Lung (tissue), 12 donors: ENCODE measurements around the gene FAM168B. TPM values are rescaled to one million over a fixed set of nuclear protein-coding genes. Genes with fewer than 3 reads are reported as not detected.

Source experiments
- ATAC-seq: fragments of 200-7000 bp; cut with Tn5 transposase; one replicate; pipeline ENCODE4 v1.9.1; 2020; ENCODE audit warnings: moderate number of reproducible peaks; ENCODE audit not compliant: insufficient read depth, low FRiP score
- DNase-seq, 3 donors: peaks; one replicate each; pipeline ENCODE4 v3.0.0-alpha.2; 2013 to 2017
- H3K27ac ChIP-seq, 2 donors: one replicate each; pipeline ENCODE4 v1.5.1; 2013; ENCODE audit warnings: mild to moderate bottlenecking in 2 of 2, moderate library complexity in 2 of 2, control low read depth in 1 of 2, inconsistent platforms in 1 of 2, low read depth in 1 of 2, low read length in 1 of 2
- H3K27me3 ChIP-seq, 3 donors: one replicate each; pipeline ENCODE4 v1.5.1; 2013; ENCODE audit warnings: low read length in 2 of 3; ENCODE audit not compliant: control insufficient read depth in 3 of 3, insufficient read depth in 3 of 3
- H3K36me3 ChIP-seq, 4 donors: one replicate each; pipeline ENCODE4 v1.5.1; 2013; ENCODE audit warnings: low read length in 4 of 4, mild to moderate bottlenecking in 1 of 4, moderate library complexity in 1 of 4; ENCODE audit not compliant: control insufficient read depth in 4 of 4, insufficient read depth in 4 of 4
- H3K4me1 ChIP-seq, 5 donors: one replicate each; pipeline ENCODE4 v1.5.1; 2013; ENCODE audit warnings: low read length in 5 of 5, mild to moderate bottlenecking in 2 of 5, moderate library complexity in 1 of 5; ENCODE audit not compliant: control insufficient read depth in 5 of 5, insufficient read depth in 5 of 5
- H3K4me3 ChIP-seq: one replicate; pipeline ENCODE4 v1.5.1; 2013; ENCODE audit warnings: mild to moderate bottlenecking, control low read depth, moderate library complexity
- H3K9ac ChIP-seq, 2 donors: one replicate each; pipeline ENCODE4 v1.5.1; 2013; ENCODE audit warnings: low read length in 2 of 2, control low read depth in 1 of 2; ENCODE audit not compliant: insufficient read depth in 1 of 2
- H3K9me3 ChIP-seq, 4 donors: one replicate each; pipeline ENCODE4 v1.5.1; 2013; ENCODE audit warnings: low read length in 3 of 4, mild to moderate bottlenecking in 1 of 4, moderate library complexity in 1 of 4; ENCODE audit not compliant: control insufficient read depth in 4 of 4, insufficient read depth in 3 of 4
- CTCF ChIP-seq: IDR thresholded peaks from 2 replicates; pipeline ENCODE4 v1.5.1; 2012; ENCODE audit warnings: mild to moderate bottlenecking; ENCODE audit errors: control extremely low read depth, extremely low read depth
- WGBS, 2 donors: extraction: QIAGEN DNeasy Blood & Tissue Kit; methylation state at CpG; one replicate each; pipeline ENCODE4 v1.1.7; 2013; 5-methylcytosine and 5-hydroxymethylcytosine counted together
- polyA plus RNA-seq, 2 donors: library from polyadenylated mRNA; stranded (reverse); fragments of 200-250 nt; gene quantifications; one replicate each; pipeline ENCODE4 v1.2.1, GENCODE V29; 2013
- total RNA-seq, 2 donors: library from RNA; depleted of rRNA in 1 of 2; stranded (reverse); fragments of >200 nt in 1 of 2; gene quantifications; one replicate each; pipeline ENCODE4 v1.2.1, GENCODE V29; 2014 to 2021
- donor health status: control.
- donor health status: control.
- donor health status: Bipolar disorder and iron deficiency.
- donor health status: healthy.
- donor health status: DM: yes; HTN: yes; CAD: no.

Gene FAM168B
- total and polyA plus RNA-seq, 4 donors = 20.4 to 79.7 (median 40.1) TPM

- Histone ChIP-seq H3K27me3 (peaks cover 8 to 56% (median 30%) of the 10 kb centered on the region in 3 donors), H3K27ac (no peak overlapping the region)
- 68 to 83% methylated on average over 9 to 10 of the region's 10 CpGs for WGBS, 2 donors
Measured at GRCh38 chr2:131035826-131036231, 57.4 kb downstream of the FAM168B start.

DNA sequence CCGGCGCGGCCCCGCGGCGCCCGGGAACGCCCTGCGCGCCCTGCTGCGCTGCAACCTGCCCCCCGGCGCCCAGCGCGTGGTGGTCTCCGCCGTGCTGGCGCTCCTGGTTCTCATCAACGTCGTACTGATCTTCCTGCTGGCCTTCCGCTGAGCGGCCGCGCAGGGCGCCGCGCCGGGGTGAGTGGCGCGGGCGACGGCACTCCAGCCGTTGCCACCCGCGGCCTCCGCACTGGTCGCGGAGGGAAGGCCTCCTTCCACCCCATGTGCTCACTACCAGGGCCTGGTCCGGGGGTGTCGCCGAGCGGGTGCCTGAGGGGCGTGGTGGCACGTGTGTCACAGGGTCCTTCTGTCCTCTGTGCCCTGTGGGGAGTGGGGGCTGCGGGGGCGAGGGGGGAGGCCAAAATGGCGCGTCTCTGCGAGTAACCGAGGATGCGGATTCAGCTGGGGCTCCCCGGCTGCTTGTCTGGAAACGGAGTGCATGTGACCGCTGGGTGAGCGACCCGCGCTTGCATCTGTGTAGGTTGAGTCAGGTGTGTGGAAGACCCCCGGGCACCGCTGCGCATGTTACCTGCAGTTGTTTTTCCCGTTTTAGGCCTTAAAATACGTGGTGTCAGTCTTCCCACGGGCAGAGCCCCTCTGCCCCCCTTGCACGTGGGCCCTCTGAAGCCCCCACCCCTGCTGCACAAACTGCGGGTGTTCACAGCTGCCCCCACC is 58.0 kb downstream of the FAM168B start:
- Histone ChIP-seq H3K27me3 (peaks cover 8 to 51% (median 27%) of the 10 kb centered on the region in 3 donors), H3K27ac (no peak overlapping the region), H3K36me3 (no peaks in the 10 kb centered on the region), H3K9me3 (peaks cover 0 to 3% (median 0%) of the 10 kb centered on the region in 4 donors), H3K4me1 (peaks cover 0 to 12% (median under 1%) of the 10 kb centered on the region in 5 donors), H3K9ac (no peak overlapping the region), H3K4me3 (no peak overlapping the region)
- no peak for TF ChIP-seq CTCF
- DNase-seq (no peak), ATAC-seq (no peak)
- 7 to 12% methylated on average over 57 to 65 of the region's 65 CpGs for WGBS, 2 donors

More at GRCh38 chr2:131035826-131036231, 57.4 kb downstream of the FAM168B start:
- no peak overlapping the region for H3K4me3 ChIP-seq
- H3K9me3 ChIP-seq = peaks cover 0 to 3% (median 0%) of the 10 kb centered on the region in 4 donors
- no peak overlapping the region for H3K9ac ChIP-seq
- ATAC-seq (no peak), DNase-seq (no peak)
- no peak for TF ChIP-seq CTCF
- no peaks in the 10 kb centered on the region for H3K36me3 ChIP-seq
- H3K4me1 ChIP-seq = peaks cover 0 to 15% (median 2%) of the 10 kb centered on the region in 5 donors

DNA sequence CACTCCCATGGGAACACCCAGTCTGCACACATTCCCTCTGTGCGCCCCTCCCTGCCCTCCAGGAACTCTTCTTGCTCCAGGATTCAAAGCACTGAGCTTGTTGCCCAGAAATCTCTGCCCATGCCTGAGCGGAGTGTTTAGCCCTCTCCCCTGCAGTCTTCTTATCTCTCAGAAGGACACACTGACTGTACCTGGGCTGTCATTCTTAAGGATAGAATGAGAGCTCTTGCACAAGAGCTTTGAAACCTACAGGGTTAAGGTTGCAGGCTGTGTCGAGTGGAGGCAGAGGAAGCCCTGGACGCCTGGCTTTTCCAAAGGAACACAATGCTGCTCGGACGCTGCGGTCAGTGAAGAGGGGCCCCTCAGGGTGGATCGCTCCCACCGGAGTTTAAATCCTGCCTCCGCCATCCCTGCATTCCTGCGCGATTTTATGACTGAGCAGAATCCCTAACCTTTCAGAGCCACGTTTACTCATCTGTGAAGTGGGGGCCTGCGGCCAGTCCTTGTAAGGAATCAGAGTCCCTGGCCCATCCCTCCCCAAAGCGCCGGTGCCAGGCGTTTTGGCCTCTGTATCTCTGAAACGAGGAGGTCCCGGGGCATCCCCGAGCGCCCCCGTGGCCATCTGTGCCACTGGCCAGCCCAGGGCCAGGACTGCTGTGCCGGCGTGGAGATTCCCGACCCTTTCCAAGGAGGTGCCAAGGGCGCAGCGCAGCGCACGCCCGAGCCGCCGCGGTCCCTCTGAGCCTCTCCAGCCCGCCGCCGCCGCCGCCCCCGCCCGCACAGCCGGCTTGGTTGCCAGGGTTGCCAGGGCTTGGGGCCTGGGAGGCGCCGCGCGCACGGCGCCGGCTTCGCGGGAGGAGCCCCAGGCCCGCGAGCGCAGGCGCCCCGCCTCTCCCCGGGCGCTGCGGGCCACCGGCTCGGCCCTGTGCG is 58.9 kb downstream of the FAM168B start:
- Histone ChIP-seq H3K27me3 (peaks cover 8 to 44% (median 23%) of the 10 kb centered on the region in 3 donors), H3K27ac (no peak overlapping the region), H3K4me1 (peaks cover 0 to 6% (median 0%) of the 10 kb centered on the region in 5 donors), H3K9me3 (peaks cover 0 to 2% (median 0%) of the 10 kb centered on the region in 4 donors), H3K4me3 (no peak overlapping the region), H3K9ac (no peak overlapping the region), H3K36me3 (no peaks in the 10 kb centered on the region)
- DNase-seq = peak in 2 of 3 donors; percentile 46 to 50
- no peak for TF ChIP-seq CTCF
- 3 to 8% methylated on average over 40 to 61 of the region's 61 CpGs for WGBS, 2 donors
- no peak for ATAC-seq
